ENCODE data around the gene ERCC6. TPM values are rescaled to one million over a fixed set of nuclear protein-coding genes. Genes with fewer than 3 reads are reported as not detected.

ERCC6 gene
- total and polyA plus RNA-seq, 10 of the 15 experiments (the other 5 are each of a cell fraction or from before 2014, with no cell fraction given), result 4.3 to 15.6 (median 7.8) TPM

GRCh38 chr10:49521062-49521461, 17.9 kb downstream of the ERCC6 start:
- TF ChIP-seq PAX8 (IDR thresholded peaks at IDR 0.05) (no peak), MXI1 (IDR thresholded peaks at IDR 0.05; ENCODE audit: low read depth, low read length) (no peak), STAT1 (conservative IDR thresholded peaks at IDR 0.05) (no peak), KAT2A (conservative IDR thresholded peaks at IDR 0.05; ENCODE audit: control insufficient read depth, low read depth, low read length) (no peak), POLR2AphosphoS5 (IDR thresholded peaks at IDR 0.05; ENCODE audit: low read length) (no peak), SMAD1 (IDR thresholded peaks at IDR 0.05; ENCODE audit: low read depth, partially characterized antibody) (no peak), HDAC2 (IDR thresholded peaks at IDR 0.05) (no peak), PBX3 (IDR thresholded peaks at IDR 0.05; ENCODE audit: insufficient replicate concordance, low read depth, low read length) (no peak), SIX5 (IDR thresholded peaks at IDR 0.05; ENCODE audit: low read depth, low read length, severe bottlenecking) (no peak), PKNOX1 (IDR thresholded peaks at IDR 0.05) (no peak), BCL11A (IDR thresholded peaks at IDR 0.05; ENCODE audit: low read depth, low read length) (no peak), YY1 (IDR thresholded peaks at IDR 0.05; ENCODE audit: low read depth, low read length) (no peak), MLLT1 (IDR thresholded peaks at IDR 0.05) (no peak), ZNF217 (IDR thresholded peaks at IDR 0.05) (no peak)
- no peak overlapping the region for H3K4me2 ChIP-seq (ENCODE audit: control insufficient read depth, insufficient read depth)
- H3K27me3 ChIP-seq (replicated peaks in 1 of 2; ENCODE audit: control insufficient read depth in 2 of 2, insufficient read depth in 2 of 2, low read length in 1 of 2), result no peaks in the 10 kb centered on the region
- no peak overlapping the region for H2AFZ ChIP-seq (ENCODE audit: control insufficient read depth, low read depth, low read length)
- WGBS (ENCODE audit: insufficient coverage, insufficient replicate concordance, low lambda C conversion rate, missing lambda C conversion rate), result 78% methylated on average over 4 of the region's 4 CpGs
- RAD21 ChIA-PET (ENCODE audit: unreplicated experiment), result interaction anchor here (1.0 to 2.4 kb wide), 3 partner anchors 10 to 863 kb away, joined by 3 to 10 read pairs (median 4); no protein-coding TSS in a partner anchor
- no peaks in the 10 kb centered on the region for H3K79me2 ChIP-seq (ENCODE audit: control insufficient read depth, insufficient read depth, low read length)
- no peak overlapping the region for H3K9ac ChIP-seq (ENCODE audit: control insufficient read depth, insufficient read depth, low read length)
- CTCF ChIA-PET, result interaction anchor here (2.2 to 5.3 kb wide), 4 partner anchors 8 to 113 kb away, joined by 5 to 34 read pairs (median 12); no protein-coding TSS in a partner anchor
- H3K4me3 ChIP-seq, result no peak overlapping the region
- POLR2A ChIA-PET, result no interaction called here
- H3K36me3 ChIP-seq (ENCODE audit: control insufficient read depth in 2 of 2, insufficient read depth in 2 of 2, low read length in 1 of 2), result peaks cover 6 to 13% of the 10 kb centered on the region in 2 experiments
- SMC1A ChIA-PET (ENCODE audit: uncharacterized antibody, unreplicated experiment), result interaction anchor here (0.5 to 4.2 kb wide), 4 partner anchors 11 to 113 kb away, joined by 3 to 13 read pairs (median 4); no protein-coding TSS in a partner anchor
- no peak for DNase-seq (ENCODE audit: low read depth, low spot score)
- intact Hi-C loops (cut with micrococcal nuclease; ENCODE audit: unreplicated experiment), result no loop called here
- BruUV-seq (replicated peaks), result no TSS peak
- no peaks in the 10 kb centered on the region for H3K9me3 ChIP-seq (replicated peaks; ENCODE audit: control insufficient read depth, insufficient read depth, low read length)
- in situ Hi-C loops (cut with MboI), result loop anchor here (25.0 kb wide), 1 partner anchor 784 kb away; no protein-coding TSS in a partner anchor
- ATAC-seq, result no peak
- H3K4me1 ChIP-seq (ENCODE audit: control insufficient read depth, insufficient read depth, low read length), result no peaks in the 10 kb centered on the region
- FAIRE-seq, result no peak
- H4K20me1 ChIP-seq (ENCODE audit: control insufficient read depth, insufficient read depth), result 0 out of 2 replicates have a peak, but pooled peaks cover 3% of the 10 kb centered on the region
- no peak overlapping the region for H3K27ac ChIP-seq (ENCODE audit: control insufficient read depth, insufficient read depth)

Data from GM12878 (cell line).